ENCODE measurements around the gene ZMYND15. TPM values are rescaled to one million over a fixed set of nuclear protein-coding genes. Genes with fewer than 3 reads are reported as not detected.
"Not testable (repeated sequence)": the region's sequence is repeated elsewhere in the genome, so short reads cannot be mapped to it uniquely, and the experiment has no call there.

ZMYND15 gene
- total RNA-seq, 3 donors from 2014 or later (not counting 1 experiment from before 2014, with no cell fraction given), result 0.52 to 3.5 (median 0.93) TPM

DNA sequence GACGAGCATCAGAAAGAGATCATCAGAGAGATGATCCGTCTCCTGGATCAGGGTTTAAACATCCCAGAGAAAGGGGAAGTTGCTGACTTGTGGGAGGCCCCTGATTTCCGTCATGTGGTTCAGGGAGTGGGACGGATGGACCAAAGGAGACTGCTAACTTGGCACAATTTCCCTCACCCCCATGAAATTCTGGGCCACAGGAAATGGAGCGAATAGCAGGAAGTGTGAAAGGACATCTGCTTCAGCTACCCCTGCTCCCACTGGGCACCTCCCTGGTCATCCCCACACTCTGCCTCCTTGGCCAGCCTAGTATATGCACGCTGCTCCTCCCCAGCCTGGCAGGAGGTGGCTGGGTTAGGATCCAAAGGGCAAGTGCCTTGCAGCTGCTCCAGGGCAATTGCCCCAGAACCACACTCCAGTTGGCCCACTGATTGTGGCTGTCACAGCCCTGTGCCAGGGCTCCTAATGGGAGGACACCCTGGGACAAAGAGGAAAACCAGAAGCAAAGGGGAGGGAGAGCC, 27.9 kb upstream of the ZMYND15 start:
- peak overlapping the region; percentile 90 to 93 for H3K27ac Mint-ChIP-seq
- Histone ChIP-seq H3K4me1 (ENCODE audit: control insufficient read depth, insufficient read depth, low read length) (peaks cover 66% of the 10 kb centered on the region), H3K27me3 (ENCODE audit: control insufficient read depth, insufficient read depth, low read length) (no peaks in the 10 kb centered on the region), H3K36me3 (ENCODE audit: control insufficient read depth, insufficient read depth, low read length) (peaks cover 11% of the 10 kb centered on the region), H3K27ac (ENCODE audit: low read length) (peak overlapping the region; percentile 88), H3K9me3 (ENCODE audit: control insufficient read depth, insufficient read depth, low read length) (no peaks in the 10 kb centered on the region), H3K4me3 (ENCODE audit: low read length) (peak overlapping the region; percentile 96)
- intact Hi-C loops (cut with micrococcal nuclease), result loop anchor here (5.0 kb wide), 1 partner anchor 81 kb away; no protein-coding TSS in a partner anchor
- H3K36me3 Mint-ChIP-seq, result no peaks in the 10 kb centered on the region
- DNase-seq (no peak), ATAC-seq (no peak)
- peaks cover 54 to 68% of the 10 kb centered on the region in 2 donors for H3K4me1 Mint-ChIP-seq
- 22% methylated on average over 6 of the region's 6 CpGs for WGBS (ENCODE audit: insufficient coverage)
- H3K9me3 Mint-ChIP-seq, result no peaks in the 10 kb centered on the region
- no peaks in the 10 kb centered on the region for H3K27me3 Mint-ChIP-seq (ENCODE audit: low read depth in 2 of 2)
- TF ChIP-seq, protein P1, sequence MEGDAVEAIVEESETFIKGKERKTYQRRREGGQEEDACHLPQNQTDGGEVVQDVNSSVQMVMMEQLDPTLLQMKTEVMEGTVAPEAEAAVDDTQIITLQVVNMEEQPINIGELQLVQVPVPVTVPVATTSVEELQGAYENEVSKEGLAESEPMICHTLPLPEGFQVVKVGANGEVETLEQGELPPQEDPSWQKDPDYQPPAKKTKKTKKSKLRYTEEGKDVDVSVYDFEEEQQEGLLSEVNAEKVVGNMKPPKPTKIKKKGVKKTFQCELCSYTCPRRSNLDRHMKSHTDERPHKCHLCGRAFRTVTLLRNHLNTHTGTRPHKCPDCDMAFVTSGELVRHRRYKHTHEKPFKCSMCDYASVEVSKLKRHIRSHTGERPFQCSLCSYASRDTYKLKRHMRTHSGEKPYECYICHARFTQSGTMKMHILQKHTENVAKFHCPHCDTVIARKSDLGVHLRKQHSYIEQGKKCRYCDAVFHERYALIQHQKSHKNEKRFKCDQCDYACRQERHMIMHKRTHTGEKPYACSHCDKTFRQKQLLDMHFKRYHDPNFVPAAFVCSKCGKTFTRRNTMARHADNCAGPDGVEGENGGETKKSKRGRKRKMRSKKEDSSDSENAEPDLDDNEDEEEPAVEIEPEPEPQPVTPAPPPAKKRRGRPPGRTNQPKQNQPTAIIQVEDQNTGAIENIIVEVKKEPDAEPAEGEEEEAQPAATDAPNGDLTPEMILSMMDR (IDR thresholded peaks at IDR 0.05), result no peak
- peak overlapping the region; percentile 95 for H3K4me3 Mint-ChIP-seq

DNA sequence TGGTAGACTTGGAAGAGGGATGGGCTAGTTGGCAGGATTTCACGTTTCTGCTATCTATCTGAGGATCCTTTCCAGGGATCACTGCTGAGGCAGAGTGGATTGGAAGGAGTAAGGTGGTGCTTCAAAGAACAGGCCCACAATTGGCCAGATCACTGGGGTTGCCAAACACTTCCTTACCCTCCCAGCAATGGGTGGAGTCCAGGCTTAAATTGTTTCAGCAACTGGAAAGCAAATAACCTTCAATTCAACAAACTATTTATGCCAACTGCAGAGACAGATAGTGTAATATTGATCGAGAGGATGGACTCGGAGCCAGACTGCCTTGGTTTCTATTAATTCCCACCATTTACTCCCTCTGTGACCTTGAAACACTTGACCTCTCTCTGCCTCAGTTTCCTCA, 27.1 kb upstream of the ZMYND15 start:
- TF ChIP-seq, protein P1 (IDR thresholded peaks at IDR 0.05), result no peak
- peaks cover 62 to 76% of the 10 kb centered on the region in 2 donors for H3K4me1 Mint-ChIP-seq
- no peaks in the 10 kb centered on the region for H3K27me3 Mint-ChIP-seq (ENCODE audit: low read depth in 2 of 2)
- intact Hi-C loops (cut with micrococcal nuclease), result loop anchor here (5.0 kb wide), 1 partner anchor 80 kb away; no protein-coding TSS in a partner anchor
- Histone ChIP-seq H3K4me1 (ENCODE audit: control insufficient read depth, insufficient read depth, low read length) (peaks cover 74% of the 10 kb centered on the region), H3K36me3 (ENCODE audit: control insufficient read depth, insufficient read depth, low read length) (peaks cover 19% of the 10 kb centered on the region), H3K9me3 (ENCODE audit: control insufficient read depth, insufficient read depth, low read length) (no peaks in the 10 kb centered on the region), H3K4me3 (ENCODE audit: low read length) (no peak overlapping the region), H3K27ac (ENCODE audit: low read length) (peak overlapping the region; percentile 88), H3K27me3 (ENCODE audit: control insufficient read depth, insufficient read depth, low read length) (no peaks in the 10 kb centered on the region)
- peak overlapping the region; percentile 95 for H3K4me3 Mint-ChIP-seq
- no peaks in the 10 kb centered on the region for H3K9me3 Mint-ChIP-seq
- H3K27ac Mint-ChIP-seq, result peak overlapping the region; percentile 90 to 93
- no peaks in the 10 kb centered on the region for H3K36me3 Mint-ChIP-seq
- ATAC-seq, result no peak
- DNase-seq, result peak in 1 of 2 donors; percentile 28
- 90% methylated on average over 3 of the region's 3 CpGs for WGBS (ENCODE audit: insufficient coverage)

DNA sequence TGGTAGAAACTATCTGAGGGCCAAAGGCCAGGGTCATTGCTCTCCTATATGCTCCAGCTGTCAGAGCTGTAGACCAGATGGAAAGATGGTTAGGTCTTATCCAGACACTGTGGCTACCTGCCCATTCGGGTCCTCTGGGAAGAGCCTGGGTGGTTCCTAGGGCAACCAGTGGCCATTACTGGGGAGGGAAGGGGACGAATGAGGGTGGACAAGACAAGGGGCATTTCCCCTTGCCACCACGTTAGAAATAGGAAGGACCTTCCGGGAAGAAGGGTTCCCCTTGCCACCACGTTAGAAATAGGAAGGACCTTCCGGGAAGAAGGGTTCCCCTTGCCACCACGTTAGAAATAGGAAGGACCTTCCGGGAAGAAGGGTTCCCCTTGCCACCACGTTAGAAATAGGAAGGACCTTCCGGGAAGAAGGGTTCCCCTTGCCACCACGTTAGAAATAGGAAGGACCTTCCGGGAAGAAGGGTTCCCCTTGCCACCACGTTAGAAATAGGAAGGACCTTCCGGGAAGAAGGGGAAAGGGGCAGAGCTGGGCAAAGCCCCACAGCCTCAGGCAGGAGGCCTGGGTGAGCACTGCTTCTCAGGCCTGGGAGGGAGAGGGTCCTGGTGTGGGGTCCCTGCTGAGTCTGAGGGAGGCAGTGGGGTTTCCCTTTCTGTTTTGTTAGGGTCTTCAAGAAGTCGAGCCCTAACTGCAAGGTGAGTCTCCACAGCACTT, 25.1 kb upstream of the ZMYND15 start:
- not testable (repeated sequence) for H3K9me3 Mint-ChIP-seq; ATAC-seq; H3K27me3 ChIP-seq (ENCODE audit: control insufficient read depth, insufficient read depth, low read length); H3K36me3 Mint-ChIP-seq; DNase-seq; H3K27me3 Mint-ChIP-seq (ENCODE audit: low read depth in 2 of 2); H3K9me3 ChIP-seq (ENCODE audit: control insufficient read depth, insufficient read depth, low read length)
- peak overlapping the region; percentile 90 to 96 for H3K27ac Mint-ChIP-seq
- Histone ChIP-seq H3K36me3 (ENCODE audit: control insufficient read depth, insufficient read depth, low read length) (peaks cover 38% of the 10 kb centered on the region), H3K4me3 (ENCODE audit: low read length) (peak overlapping the region; percentile 20), H3K27ac (ENCODE audit: low read length) (peak overlapping the region; percentile 90), H3K4me1 (ENCODE audit: control insufficient read depth, insufficient read depth, low read length) (peaks cover 89% of the 10 kb centered on the region)
- peaks cover 54 to 82% of the 10 kb centered on the region in 2 donors for H3K4me1 Mint-ChIP-seq
- peak overlapping the region; percentile 87 for H3K4me3 Mint-ChIP-seq
- intact Hi-C loops (cut with micrococcal nuclease), result loop anchor here (5.0 kb wide), 1 partner anchor 78 kb away; no protein-coding TSS in a partner anchor
- WGBS (ENCODE audit: insufficient coverage), result 40% methylated on average over 5 of the region's 15 CpGs

DNA sequence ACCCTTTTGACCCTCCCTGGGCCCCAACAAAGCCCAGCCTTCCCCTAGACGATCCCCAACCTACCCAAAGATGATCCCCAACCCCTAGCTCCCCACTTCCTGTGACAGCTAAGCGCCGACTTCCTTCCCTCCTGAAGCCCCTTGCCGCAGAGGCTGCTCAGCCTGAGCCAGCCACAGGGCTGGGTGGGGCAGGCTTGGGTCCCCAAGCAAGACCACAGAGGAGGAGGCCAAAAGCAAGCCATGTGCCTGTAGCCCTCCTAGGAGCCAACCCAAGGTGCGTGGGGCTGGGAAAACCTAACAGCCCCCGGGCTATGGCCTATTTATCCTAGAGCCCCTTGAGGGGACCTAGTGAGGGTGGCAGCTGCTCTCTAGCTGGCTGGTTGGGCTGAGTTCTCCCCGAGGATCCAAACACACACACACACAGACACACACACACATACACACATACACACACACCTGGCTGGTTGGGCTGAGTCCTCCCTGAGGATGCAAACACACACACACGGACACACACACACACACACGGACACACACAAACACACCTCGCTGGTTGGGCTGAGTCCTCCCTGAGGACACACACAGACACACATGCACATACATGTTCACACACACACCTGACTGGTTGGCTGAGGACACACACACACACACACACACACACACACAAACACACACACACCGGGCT, 24.4 kb upstream of the ZMYND15 start:
- H3K27ac Mint-ChIP-seq, result peak overlapping the region; percentile 90 to 96

More for the DNA sequence above, 24.4 kb upstream of the ZMYND15 start:
- no peak for ATAC-seq
- Histone ChIP-seq H3K9me3 (ENCODE audit: control insufficient read depth, insufficient read depth, low read length) (no peaks in the 10 kb centered on the region), H3K4me1 (ENCODE audit: control insufficient read depth, insufficient read depth, low read length) (peaks cover 84% of the 10 kb centered on the region), H3K27me3 (ENCODE audit: control insufficient read depth, insufficient read depth, low read length) (no peaks in the 10 kb centered on the region), H3K36me3 (ENCODE audit: control insufficient read depth, insufficient read depth, low read length) (peaks cover 45% of the 10 kb centered on the region), H3K27ac (ENCODE audit: low read length) (peak overlapping the region; percentile 90), H3K4me3 (ENCODE audit: low read length) (peak overlapping the region; percentile 20)
- TF ChIP-seq, protein P1 (IDR thresholded peaks at IDR 0.05), result no peak
- H3K4me1 Mint-ChIP-seq, result peaks cover 49 to 81% of the 10 kb centered on the region in 2 donors
- peak overlapping the region; percentile 87 for H3K4me3 Mint-ChIP-seq
- no peaks in the 10 kb centered on the region for H3K9me3 Mint-ChIP-seq
- 17% methylated on average over 11 of the region's 11 CpGs for WGBS (ENCODE audit: insufficient coverage)
- H3K27me3 Mint-ChIP-seq (ENCODE audit: low read depth in 2 of 2), result no peaks in the 10 kb centered on the region
- intact Hi-C loops (cut with micrococcal nuclease), result no loop called here
- peak; percentile 38 to 77 for DNase-seq
- H3K36me3 Mint-ChIP-seq, result peaks cover 7% of the 10 kb centered on the region

Data from natural killer cell (primary cell).